ENCODE data around the gene RADIL. TPM values are rescaled to one million over a fixed set of nuclear protein-coding genes. Genes with fewer than 3 reads are reported as not detected.

The RADIL gene
- total RNA-seq, 4 donors from 2014 or later = 0.80 to 6.2 (median 1.7) TPM

- H3K27ac ChIP-seq = no peak overlapping the region
- no peak overlapping the region for H3K4me3 ChIP-seq
- H3K9me3 ChIP-seq = no peaks in the 10 kb centered on the region
- 64% methylated on average over 16 of the region's 32 CpGs; no CpG with 5 or more reads in 1 of the 2 donors for WGBS, 2 donors (ENCODE audit: low coverage in 1 of 2)
- H3K27me3 ChIP-seq = no peaks in the 10 kb centered on the region
- TF ChIP-seq EP300 (IDR thresholded peaks at IDR 0.05; ENCODE audit: low read depth) (no peak), POLR2AphosphoS5 (IDR thresholded peaks at IDR 0.05) (no peak), POLR2A (IDR thresholded peaks at IDR 0.05) (no peak), CTCF (IDR thresholded peaks at IDR 0.05) (no peak)
- intact Hi-C loops (cut with DNase I; ENCODE audit: low total_unique reads) = no loop called here
- no peaks in the 10 kb centered on the region for H3K36me3 ChIP-seq
- no peaks in the 10 kb centered on the region for H3K4me1 ChIP-seq
- in situ Hi-C loops (cut with MboI; ENCODE audit: low pct_ligation_motif_present in 1 of 4, low pct_unique_long_range_greater_than_20kb in 1 of 4, low sequenced_read_pairs in 3 of 4) = no loop called here
- no peak for DNase-seq
Measured at GRCh38 chr7:4818000-4818794, 65.3 kb downstream of the RADIL start.

GRCh38 chr7:4817178-4817901 is 66.2 kb downstream of the RADIL start:
- no peaks in the 10 kb centered on the region for H3K4me1 ChIP-seq
- no peak overlapping the region for H3K4me3 ChIP-seq
- no peaks in the 10 kb centered on the region for H3K9me3 ChIP-seq
- in situ Hi-C loops (cut with MboI; ENCODE audit: low pct_ligation_motif_present in 1 of 4, low pct_unique_long_range_greater_than_20kb in 1 of 4, low sequenced_read_pairs in 3 of 4) (no loop called here), intact Hi-C loops (cut with DNase I; ENCODE audit: low total_unique reads) (no loop called here)
- H3K36me3 ChIP-seq = no peaks in the 10 kb centered on the region
- TF ChIP-seq EP300 (IDR thresholded peaks at IDR 0.05; ENCODE audit: low read depth) = no peak
- WGBS, 2 donors (ENCODE audit: low coverage in 1 of 2) = 88% methylated on average over 35 of the region's 38 CpGs; no CpG with 5 or more reads in 1 of the 2 donors
- H3K27ac ChIP-seq = no peak overlapping the region
- no peaks in the 10 kb centered on the region for H3K27me3 ChIP-seq
- DNase-seq = no peak

GRCh38 chr7:4816419-4817080 is 67.0 kb downstream of the RADIL start:
- H3K4me3 ChIP-seq = no peak overlapping the region
- intact Hi-C loops (cut with DNase I; ENCODE audit: low total_unique reads) (no loop called here), in situ Hi-C loops (cut with MboI; ENCODE audit: low pct_ligation_motif_present in 1 of 4, low pct_unique_long_range_greater_than_20kb in 1 of 4, low sequenced_read_pairs in 3 of 4) (no loop called here)
- no peak for TF ChIP-seq POLR2AphosphoS5 (IDR thresholded peaks at IDR 0.05)
- TF ChIP-seq CTCF (IDR thresholded peaks at IDR 0.05) = no peak
- no peak for TF ChIP-seq EP300 (IDR thresholded peaks at IDR 0.05; ENCODE audit: low read depth)
- TF ChIP-seq POLR2A (IDR thresholded peaks at IDR 0.05) = no peak
- DNase-seq = no peak
- no peaks in the 10 kb centered on the region for H3K27me3 ChIP-seq
- H3K27ac ChIP-seq = no peak overlapping the region
- 89% methylated on average over 25 of the region's 26 CpGs; no CpG with 5 or more reads in 1 of the 2 donors for WGBS, 2 donors (ENCODE audit: low coverage in 1 of 2)
- H3K36me3 ChIP-seq = no peaks in the 10 kb centered on the region
- no peaks in the 10 kb centered on the region for H3K9me3 ChIP-seq
- H3K4me1 ChIP-seq = no peaks in the 10 kb centered on the region

GRCh38 chr7:4815609-4816418 is 67.7 kb downstream of the RADIL start:
- DNase-seq = no peak
- no peaks in the 10 kb centered on the region for H3K9me3 ChIP-seq
- in situ Hi-C loops (cut with MboI; ENCODE audit: low pct_ligation_motif_present in 1 of 4, low pct_unique_long_range_greater_than_20kb in 1 of 4, low sequenced_read_pairs in 3 of 4) = no loop called here
- TF ChIP-seq EP300 (IDR thresholded peaks at IDR 0.05; ENCODE audit: low read depth) (no peak), POLR2A (IDR thresholded peaks at IDR 0.05) (no peak), CTCF (IDR thresholded peaks at IDR 0.05) (no peak), POLR2AphosphoS5 (IDR thresholded peaks at IDR 0.05) (no peak)
- intact Hi-C loops (cut with DNase I; ENCODE audit: low total_unique reads) = no loop called here
- 90% methylated on average over 35 of the region's 38 CpGs; no CpG with 5 or more reads in 1 of the 2 donors for WGBS, 2 donors (ENCODE audit: low coverage in 1 of 2)
- H3K27ac ChIP-seq = no peak overlapping the region
- H3K4me3 ChIP-seq = no peak overlapping the region
- H3K27me3 ChIP-seq = no peaks in the 10 kb centered on the region
- H3K36me3 ChIP-seq = no peaks in the 10 kb centered on the region
- H3K4me1 ChIP-seq = no peaks in the 10 kb centered on the region
